ENCODE results near the gene PARD3. TPM values are rescaled to one million over a fixed set of nuclear protein-coding genes. Genes with fewer than 3 reads are reported as not detected.

PARD3 gene
- total RNA-seq, 1 donor from 2014 or later, result 68.5 TPM

- no peak for DNase-seq (ENCODE audit: low read depth)
Observed at GRCh38 chr10:34203966-34204630, 611.0 kb downstream of the PARD3 start.

DNA sequence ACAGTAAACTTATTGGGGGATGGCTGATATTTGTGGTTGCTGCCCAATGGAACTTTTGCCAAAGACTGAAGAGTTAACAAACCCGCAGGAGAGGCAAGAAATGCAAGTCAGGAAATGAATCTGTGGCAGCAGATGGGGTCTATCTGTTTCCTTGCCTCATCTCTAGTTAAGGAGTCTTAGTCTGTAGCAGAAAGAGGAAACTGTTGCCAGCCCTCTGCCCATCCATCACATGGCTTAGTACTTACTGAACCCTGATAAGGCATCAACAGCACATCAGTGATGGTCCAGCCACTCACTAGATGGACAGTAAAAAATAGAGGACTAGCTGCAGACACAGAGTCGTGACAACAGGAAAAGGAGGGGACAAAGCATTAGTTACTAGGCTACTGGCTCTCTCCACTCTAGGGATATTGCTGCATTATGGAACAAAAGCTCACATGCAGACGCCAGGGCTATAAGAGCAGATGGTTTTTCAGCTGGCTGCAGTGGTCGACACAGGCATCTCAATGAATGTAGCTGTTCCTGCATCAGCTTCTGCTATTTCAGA lies 614.7 kb downstream of the PARD3 start:
- no peak for DNase-seq (ENCODE audit: low read depth)

- DNase-seq (ENCODE audit: low read depth), result no peak
Observed at GRCh38 chr10:34198953-34199352, 616.1 kb downstream of the PARD3 start.

DNA sequence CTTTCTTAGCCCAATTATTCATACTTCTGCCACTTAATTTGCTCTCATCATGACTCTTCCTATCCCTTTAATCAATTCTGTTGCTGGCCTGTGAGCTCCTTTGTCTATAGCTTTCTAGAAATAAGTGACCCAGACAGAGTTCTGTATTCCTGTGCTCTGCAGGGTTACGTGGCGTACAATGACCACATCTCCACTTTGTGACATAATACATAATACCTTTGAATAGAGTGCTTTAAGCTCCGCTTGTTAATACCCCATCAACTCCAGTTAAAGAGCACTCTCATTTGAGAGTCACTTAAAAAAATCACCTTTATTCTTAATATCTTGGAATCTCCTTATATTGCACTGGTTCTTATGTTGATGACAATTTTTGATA lies 619.0 kb downstream of the PARD3 start:
- DNase-seq (ENCODE audit: low read depth), result no peak

DNA sequence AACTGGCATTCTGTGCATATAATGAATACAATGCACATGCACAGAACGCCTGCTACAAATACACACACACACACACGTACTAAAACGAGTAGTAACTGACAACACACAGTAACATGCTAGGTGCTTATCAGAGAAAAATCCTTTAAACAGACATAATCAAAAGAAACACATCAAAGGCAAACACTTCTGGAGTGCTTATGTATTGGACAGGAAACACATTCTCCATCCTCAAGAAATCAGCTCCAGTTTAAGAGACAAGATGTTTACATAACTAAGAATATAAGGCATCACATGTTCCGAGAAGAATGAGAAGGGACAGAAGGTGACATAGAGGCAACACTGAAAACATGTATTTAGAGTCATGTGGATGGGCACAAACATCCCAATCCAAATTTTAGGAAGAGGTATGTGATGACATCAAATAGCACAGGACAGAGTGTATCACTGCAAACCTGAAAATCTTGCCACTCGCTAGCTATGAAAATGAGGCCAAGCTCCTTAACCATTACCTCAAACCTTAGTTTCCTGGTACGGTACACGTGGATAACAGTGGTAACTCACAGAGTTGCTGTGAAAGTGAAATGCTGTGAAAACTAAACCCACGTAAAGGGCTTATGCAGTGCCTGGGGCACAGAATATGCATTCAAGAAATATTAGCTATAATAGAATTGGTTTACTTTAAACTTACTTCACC lies 619.6 kb downstream of the PARD3 start:
- DNase-seq (ENCODE audit: low read depth), result no peak

GRCh38 chr10:34193931-34194626 lies 621.0 kb downstream of the PARD3 start:
- DNase-seq (ENCODE audit: low read depth), result no peak

DNA sequence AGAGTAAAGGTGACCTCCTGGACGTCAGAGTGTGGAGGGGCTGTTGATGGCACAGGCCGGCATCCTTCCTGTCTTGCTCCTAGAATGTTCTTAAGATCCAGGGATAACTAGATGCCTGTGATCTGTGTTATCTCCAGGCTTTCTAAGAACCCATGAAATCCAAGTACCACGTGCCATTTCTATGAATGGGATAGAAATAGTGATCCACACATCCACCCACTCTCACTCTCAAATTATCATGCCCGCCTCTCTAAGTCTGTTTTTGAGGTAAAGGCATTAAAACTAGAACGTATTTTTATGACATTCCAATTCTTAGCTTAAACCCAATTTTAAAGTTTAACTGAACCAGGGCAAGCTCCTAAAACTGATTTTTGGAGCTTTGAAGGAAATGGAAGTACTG lies 622.5 kb downstream of the PARD3 start:
- DNase-seq (ENCODE audit: low read depth), result no peak

- DNase-seq (ENCODE audit: low read depth), result no peak
Observed at GRCh38 chr10:34191406-34191805, 623.7 kb downstream of the PARD3 start.

DNA sequence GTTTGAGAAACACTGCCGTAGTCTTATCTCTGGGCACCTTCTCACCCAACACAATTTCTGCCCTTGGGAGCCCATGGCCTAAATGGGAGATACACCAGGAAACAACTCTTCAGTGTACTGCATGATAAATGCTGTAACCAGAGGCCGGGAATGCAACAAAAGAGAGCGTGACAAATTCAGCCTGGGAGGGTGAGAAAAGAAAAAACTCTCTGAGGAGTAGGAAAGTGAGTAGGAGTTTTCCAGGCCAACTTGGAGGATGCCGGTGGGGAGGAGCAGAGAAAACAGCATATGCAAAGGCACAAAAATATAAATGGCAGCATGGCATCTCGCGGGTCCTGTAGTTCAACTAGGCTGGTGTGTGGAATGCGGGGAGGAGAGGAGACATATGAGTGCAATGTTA lies 624.5 kb downstream of the PARD3 start:
- DNase-seq (ENCODE audit: low read depth), result no peak

- DNase-seq (ENCODE audit: low read depth), result peak; percentile 53
Observed at GRCh38 chr10:34189830-34190229, 625.3 kb downstream of the PARD3 start.

GRCh38 chr10:34188221-34188620 lies 626.9 kb downstream of the PARD3 start:
- no peak for DNase-seq (ENCODE audit: low read depth)

GRCh38 chr10:34187201-34187600 lies 627.9 kb downstream of the PARD3 start:
- DNase-seq (ENCODE audit: low read depth), result peak; percentile 91

DNA sequence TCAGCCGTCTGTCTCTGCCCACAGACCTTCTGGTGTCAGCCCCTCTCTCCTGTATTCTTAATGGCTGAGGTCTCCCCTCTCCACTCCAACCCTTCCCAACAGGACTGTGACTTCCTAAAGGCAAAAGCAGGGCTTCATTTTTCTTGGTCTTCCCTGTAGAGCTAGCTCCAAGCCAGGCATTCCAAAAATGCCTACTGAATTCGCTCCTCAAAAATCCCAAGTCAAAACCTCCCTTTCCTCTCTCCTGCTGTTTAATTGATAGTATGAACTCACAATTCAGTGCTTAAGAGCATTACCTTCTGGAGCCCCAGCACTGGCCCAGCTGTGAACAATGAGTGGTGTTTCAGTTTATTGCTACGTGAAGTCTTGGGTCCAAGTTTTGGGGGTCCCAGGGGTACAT lies 628.4 kb downstream of the PARD3 start:
- DNase-seq (ENCODE audit: low read depth), result no peak

- DNase-seq (ENCODE audit: low read depth), result no peak
Observed at GRCh38 chr10:34185998-34186397, 629.1 kb downstream of the PARD3 start.

DNA sequence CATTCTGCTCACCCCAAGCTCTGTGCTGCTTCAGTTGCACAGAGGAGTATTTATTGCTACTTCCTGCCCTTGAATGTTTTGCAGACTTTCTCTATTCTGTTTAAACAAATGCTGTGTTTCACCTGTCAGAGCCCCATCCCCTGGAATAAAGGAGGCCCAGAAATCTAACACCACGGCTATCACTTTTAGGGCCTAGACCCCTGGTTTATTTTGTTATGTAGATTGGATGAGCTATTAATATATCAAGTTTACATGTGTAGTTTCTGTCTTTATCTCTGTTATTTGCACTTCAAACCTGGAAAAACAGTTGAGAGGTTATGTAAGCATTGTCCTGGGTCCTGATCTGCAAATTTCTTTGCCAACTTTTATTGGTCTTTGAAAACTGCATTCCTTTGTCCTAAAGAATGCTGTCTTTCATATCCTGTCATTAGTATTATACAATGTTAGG lies 630.1 kb downstream of the PARD3 start:
- no peak for DNase-seq (ENCODE audit: low read depth)

- no peak for DNase-seq (ENCODE audit: low read depth)
Observed at GRCh38 chr10:34184397-34184796, 630.7 kb downstream of the PARD3 start.

DNA sequence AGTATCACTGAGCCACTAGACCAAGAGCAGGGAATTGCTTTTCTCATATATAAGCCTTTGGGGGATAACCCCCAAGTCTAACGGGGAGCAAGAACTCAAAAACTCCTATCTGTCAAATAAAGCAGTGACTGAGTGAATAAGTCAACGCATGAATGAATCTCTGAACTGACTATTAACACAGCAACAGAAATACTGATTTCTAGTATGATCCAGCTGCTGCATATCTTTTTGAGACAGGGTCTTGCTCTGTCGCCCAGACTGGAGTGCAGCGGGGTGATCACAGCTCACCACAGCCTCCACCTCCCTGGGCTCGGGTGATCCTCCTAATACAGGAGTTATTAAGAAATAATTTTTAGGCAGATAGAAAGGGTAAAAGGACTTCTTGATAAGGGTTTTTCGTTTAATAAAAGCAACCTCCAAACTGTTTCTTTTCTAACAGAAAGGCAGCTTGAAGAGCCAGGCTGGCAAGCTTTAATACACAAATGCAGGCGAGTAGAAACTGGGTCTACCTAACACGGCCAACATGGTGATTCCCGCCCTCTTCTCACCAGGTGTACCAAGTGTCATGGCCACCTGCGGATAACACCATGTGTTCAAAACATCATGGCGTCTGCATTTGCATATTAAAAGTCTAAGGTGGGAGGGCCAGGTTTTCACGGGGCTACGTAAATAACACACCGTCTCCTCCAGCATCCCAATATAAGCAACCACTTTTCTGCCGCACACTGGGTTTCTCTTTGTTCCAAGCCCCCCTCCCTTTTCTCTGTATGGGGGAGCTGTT lies 631.9 kb downstream of the PARD3 start:
- no peak for DNase-seq (ENCODE audit: low read depth)

DNA sequence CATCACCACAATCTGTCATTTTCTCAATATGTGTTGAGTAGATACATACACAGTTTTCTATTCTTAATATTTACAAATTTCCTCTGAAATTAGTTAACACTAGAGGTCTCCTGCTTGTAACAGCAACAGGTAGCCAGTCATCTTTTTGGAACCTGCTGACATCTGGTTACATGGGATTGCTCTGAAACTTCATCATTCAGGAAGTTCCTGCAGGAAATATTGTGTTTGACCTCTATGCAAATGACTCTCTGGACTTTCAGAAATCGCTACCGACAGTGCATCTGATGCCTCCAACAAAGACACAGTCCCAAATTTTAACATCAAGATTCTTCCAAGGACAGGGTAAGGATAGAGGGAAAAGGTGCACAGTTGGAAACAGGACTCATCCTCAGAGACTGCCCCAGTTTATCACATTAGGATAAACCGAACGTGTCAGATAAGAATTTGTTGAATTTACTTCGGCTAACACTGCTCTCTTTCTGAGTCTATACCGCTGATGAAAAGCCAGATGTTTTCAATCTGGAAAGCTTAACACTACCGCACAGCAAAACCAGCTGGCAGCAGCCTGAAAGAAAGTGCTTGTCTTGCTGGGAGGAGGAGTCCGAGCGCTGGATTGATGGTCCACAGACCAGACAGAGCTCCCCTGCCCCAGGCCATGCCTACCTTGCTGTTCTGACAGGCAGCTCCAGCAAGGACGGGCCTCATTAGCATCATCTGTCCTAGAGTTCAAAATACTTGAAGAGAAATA lies 633.4 kb downstream of the PARD3 start:
- no peak for DNase-seq (ENCODE audit: low read depth)

GRCh38 chr10:34180749-34181148 lies 634.3 kb downstream of the PARD3 start:
- DNase-seq (ENCODE audit: low read depth), result no peak

DNA sequence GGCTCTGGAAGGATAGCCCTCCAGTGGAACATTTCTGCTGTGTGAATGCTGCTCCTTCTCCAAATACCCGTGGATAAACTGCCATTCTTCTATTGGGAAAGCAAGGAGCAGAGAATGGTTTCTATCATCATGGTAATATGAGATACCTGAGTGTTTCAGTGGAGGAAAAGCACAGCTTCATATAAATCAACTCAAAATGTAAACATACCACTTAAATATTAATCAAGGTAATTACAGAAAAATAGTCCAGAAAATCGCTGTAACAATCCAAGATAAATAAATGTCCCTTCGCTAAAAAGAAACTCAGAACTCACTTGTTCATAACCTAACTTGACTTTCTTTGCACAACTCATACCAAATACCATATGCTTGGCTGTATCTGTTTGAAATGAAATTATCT lies 635.8 kb downstream of the PARD3 start:
- DNase-seq (ENCODE audit: low read depth), result no peak

DNA sequence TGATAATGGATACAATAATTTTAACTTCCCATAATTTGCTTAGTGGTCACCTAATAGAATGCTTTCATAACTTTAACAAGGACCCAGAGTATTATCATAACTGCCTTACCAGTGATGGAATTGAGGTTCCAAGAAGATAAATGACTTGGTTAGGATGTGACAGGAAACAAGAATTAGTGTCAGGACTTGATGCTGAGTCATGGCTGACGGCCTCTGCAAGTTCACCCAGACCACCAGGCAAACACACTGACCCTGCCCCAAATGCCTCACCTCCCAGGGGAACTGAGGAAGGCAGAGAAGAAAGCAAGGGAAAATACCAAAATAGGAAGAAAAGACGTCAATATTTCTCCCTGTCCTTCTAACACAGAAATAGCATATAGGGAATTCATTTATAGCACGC lies 636.3 kb downstream of the PARD3 start:
- DNase-seq (ENCODE audit: low read depth), result no peak
